Measurements from ENCODE around the gene PALLD.

PALLD gene

GRCh38 chr4:168831919-168832762 is 335.3 kb downstream of the PALLD start (continued):
- TF ChIP-seq ZNF621 (tag by site-specific recombination; IDR thresholded peaks at IDR 0.05) (no peak), ZIC2 (tag by site-specific recombination; IDR thresholded peaks at IDR 0.05) (0 out of 2 replicates have a peak, but pooled peaks have one; percentile 13), ZBTB7A (tag by site-specific recombination; IDR thresholded peaks at IDR 0.05; ENCODE audit: low read depth) (0 out of 2 replicates have a peak, but pooled peaks have one; percentile 45), ZNF324 (tag by site-specific recombination; IDR thresholded peaks at IDR 0.05) (peak; percentile 16; the same call in 1 of the 2 replicates), HOXA7 (CRISPR knock-in tag; IDR thresholded peaks at IDR 0.05; ENCODE audit: borderline replicate concordance) (no peak), ZNF707 (tag by site-specific recombination; IDR thresholded peaks at IDR 0.05) (no peak), YY2 (tag by site-specific recombination; IDR thresholded peaks at IDR 0.05) (no peak), ZNF747 (tag by site-specific recombination; IDR thresholded peaks at IDR 0.05) (no peak), ZNF133 (tag by site-specific recombination; IDR thresholded peaks at IDR 0.05) (no peak), GLIS1 (tag by site-specific recombination; IDR thresholded peaks at IDR 0.05) (peak; percentile 54; the same call in 1 of the 2 replicates), ZNF121 (tag by site-specific recombination; IDR thresholded peaks at IDR 0.05) (no peak), HIC1 (tag by site-specific recombination; IDR thresholded peaks at IDR 0.05) (peak; percentile 85), ZNF112 (tag by site-specific recombination; IDR thresholded peaks at IDR 0.05) (no peak), ZNF645 (tag by site-specific recombination; IDR thresholded peaks at IDR 0.05) (no peak), SP2 (tag by site-specific recombination; IDR thresholded peaks at IDR 0.05) (peak; percentile 43), ZNF792 (tag by site-specific recombination; IDR thresholded peaks at IDR 0.05) (no peak), ZNF629 (tag by site-specific recombination; IDR thresholded peaks at IDR 0.05) (peak; percentile 12; the same call in 1 of the 2 replicates), ZNF658 (tag by site-specific recombination; IDR thresholded peaks at IDR 0.05) (no peak), SP7 (tag by site-specific recombination; IDR thresholded peaks at IDR 0.05) (peak; percentile 70; the same call in 1 of the 2 replicates), ZNF274 (IDR thresholded peaks at IDR 0.05; ENCODE audit: low read length) (no peak), ZNF274 (tag by site-specific recombination; IDR thresholded peaks at IDR 0.05; ENCODE audit: borderline replicate concordance) (no peak), CTCF (tag by site-specific recombination; IDR thresholded peaks at IDR 0.05) (no peak), ZNF10 (tag by site-specific recombination; IDR thresholded peaks at IDR 0.05) (0 out of 2 replicates have a peak, but pooled peaks have one; percentile 28), ZBTB10 (tag by site-specific recombination; IDR thresholded peaks at IDR 0.05) (peak; percentile 61; the same call in 1 of the 2 replicates), ZNF791 (tag by site-specific recombination; IDR thresholded peaks at IDR 0.05) (no peak), ZSCAN30 (tag by site-specific recombination; IDR thresholded peaks at IDR 0.05) (peak; percentile 84), ZBTB11 (tag by site-specific recombination; conservative IDR thresholded peaks at IDR 0.05; ENCODE audit: low read depth) (no peak), ZNF2 (tag by site-specific recombination; IDR thresholded peaks at IDR 0.05) (0 out of 2 replicates have a peak, but pooled peaks have one; percentile 38), RBAK (tag by site-specific recombination; IDR thresholded peaks at IDR 0.05) (no peak), ZNF37A (tag by site-specific recombination; IDR thresholded peaks at IDR 0.05) (no peak)

Measured in HEK293 (cell line).